Measurements from ENCODE around the gene PGAP6. TPM values are rescaled to one million over a fixed set of nuclear protein-coding genes. Genes with fewer than 3 reads are reported as not detected.
"Not testable (repeated sequence)": the region's sequence is repeated elsewhere in the genome, so short reads cannot be mapped to it uniquely, and the experiment has no call there.

Gene PGAP6
- total RNA-seq, 1 donor from 2014 or later, result 44.2 TPM

GRCh38 chr16:425740-426114, 43.9 kb upstream of the PGAP6 start:
- no peaks in the 10 kb centered on the region for H3K27me3 ChIP-seq (ENCODE audit: control insufficient read depth, insufficient read depth, low read length)
- DNase-seq (ENCODE audit: low read depth), result no peak
- H3K36me3 ChIP-seq (ENCODE audit: control insufficient read depth, insufficient read depth, low read length), result peaks cover 1% of the 10 kb centered on the region
- no peak for TF ChIP-seq CTCF (IDR thresholded peaks at IDR 0.05; ENCODE audit: insufficient read depth, low read length, severe bottlenecking)
- peak overlapping the region; percentile 72 for H3K4me3 ChIP-seq (ENCODE audit: low read depth, low read length)
- FAIRE-seq, result no peak

GRCh38 chr16:425082-425718, 43.4 kb upstream of the PGAP6 start, which contains the start of gene RAB11FIP3:
Gene RAB11FIP3 (plus strand): TSS chr16:425649. CDS start chr16:426007, 358 bp downstream.
- Histone ChIP-seq H3K4me3 (ENCODE audit: low read depth, low read length) (peak within 1 kb of the TSS; percentile 72), H3K36me3 (ENCODE audit: control insufficient read depth, insufficient read depth, low read length) (peaks cover 1% of the 10 kb centered on the region), H3K27me3 (ENCODE audit: control insufficient read depth, insufficient read depth, low read length) (no peaks in the 10 kb centered on the region)
- DNase-seq (ENCODE audit: low read depth) (peak; percentile 37), FAIRE-seq (no peak)
- TF ChIP-seq CTCF (IDR thresholded peaks at IDR 0.05; ENCODE audit: insufficient read depth, low read length, severe bottlenecking), result peak; percentile 46

GRCh38 chr16:424623-425081, 42.9 kb upstream of the PGAP6 start:
- FAIRE-seq (no peak), DNase-seq (ENCODE audit: low read depth) (no peak)
- no peak for TF ChIP-seq CTCF (IDR thresholded peaks at IDR 0.05; ENCODE audit: insufficient read depth, low read length, severe bottlenecking)
- no peaks in the 10 kb centered on the region for H3K27me3 ChIP-seq (ENCODE audit: control insufficient read depth, insufficient read depth, low read length)
- H3K4me3 ChIP-seq (ENCODE audit: low read depth, low read length), result peak overlapping the region; percentile 72
- peaks cover 1% of the 10 kb centered on the region for H3K36me3 ChIP-seq (ENCODE audit: control insufficient read depth, insufficient read depth, low read length)

GRCh38 chr16:424033-424622, 42.4 kb upstream of the PGAP6 start:
- no peaks in the 10 kb centered on the region for H3K27me3 ChIP-seq (ENCODE audit: control insufficient read depth, insufficient read depth, low read length)
- peak; percentile 92 for DNase-seq (ENCODE audit: low read depth)
- no peak for TF ChIP-seq CTCF (IDR thresholded peaks at IDR 0.05; ENCODE audit: insufficient read depth, low read length, severe bottlenecking)
- peak overlapping the region; percentile 72 for H3K4me3 ChIP-seq (ENCODE audit: low read depth, low read length)
- H3K36me3 ChIP-seq (ENCODE audit: control insufficient read depth, insufficient read depth, low read length), result peaks cover 1% of the 10 kb centered on the region
- no peak for FAIRE-seq

GRCh38 chr16:422179-422578, 40.4 kb upstream of the PGAP6 start:
- not testable (repeated sequence) for DNase-seq (ENCODE audit: low read depth)

GRCh38 chr16:415170-415498, 33.4 kb upstream of the PGAP6 start:
- not testable (repeated sequence) for H3K36me3 ChIP-seq (ENCODE audit: control insufficient read depth, insufficient read depth, low read length); DNase-seq (ENCODE audit: low read depth); H3K27me3 ChIP-seq (ENCODE audit: control insufficient read depth, insufficient read depth, low read length); H3K4me3 ChIP-seq (ENCODE audit: low read depth, low read length); FAIRE-seq

More at GRCh38 chr16:422179-422578, 40.4 kb upstream of the PGAP6 start:
- not testable (repeated sequence) for H3K4me3 ChIP-seq (ENCODE audit: low read depth, low read length); FAIRE-seq; H3K36me3 ChIP-seq (ENCODE audit: control insufficient read depth, insufficient read depth, low read length); H3K27me3 ChIP-seq (ENCODE audit: control insufficient read depth, insufficient read depth, low read length)
